ENCODE data around the gene ARRB1.

ARRB1 gene

GRCh38 chr11:75219869-75220268 is 131.6 kb downstream of the ARRB1 start:
- no peak for DNase-seq (ENCODE audit: low spot score)

DNA sequence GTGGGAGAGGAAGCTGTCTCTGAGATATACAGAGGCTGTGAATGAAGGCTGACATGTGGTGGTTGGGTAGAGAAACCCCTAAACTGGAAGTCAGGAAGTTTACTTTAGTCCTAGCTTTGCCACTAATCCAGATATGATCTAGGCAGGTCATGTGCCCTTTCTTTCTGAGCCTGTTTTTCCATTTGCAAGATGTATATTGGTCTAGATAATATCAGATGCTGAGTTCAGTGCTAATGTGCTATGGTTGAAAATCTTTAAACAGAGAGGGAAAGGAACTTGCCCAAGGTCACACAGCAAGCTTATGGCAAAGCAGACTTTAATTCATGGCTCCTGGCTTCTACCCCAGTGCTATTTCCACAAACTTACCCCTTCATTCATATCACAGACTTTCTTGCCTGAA is 136.6 kb downstream of the ARRB1 start:
- no peak for DNase-seq (ENCODE audit: low spot score)

GRCh38 chr11:75214411-75214821 is 137.0 kb downstream of the ARRB1 start:
- peak; percentile 61 for DNase-seq (ENCODE audit: low spot score)

Measured in HuH-7.5 (cell line).